IgD-negative memory B cell (primary cell): ENCODE results near the gene NDUFS8. TPM values are rescaled to one million over a fixed set of nuclear protein-coding genes. Genes with fewer than 3 reads are reported as not detected.

Source experiments
- H3K27ac Mint-ChIP-seq, 3 donors: one replicate each; pipeline ENCODE4 v1.8.0; 2020 to 2022; ENCODE audit warnings: mild to moderate bottlenecking in 3 of 3, mixed read lengths in 3 of 3, moderate library complexity in 1 of 3
- H3K27me3 Mint-ChIP-seq: one replicate; pipeline ENCODE4 v1.8.0; 2021; ENCODE audit warnings: mixed read lengths
- H3K36me3 Mint-ChIP-seq: one replicate; pipeline ENCODE4 v1.8.0; 2020; ENCODE audit warnings: mild to moderate bottlenecking, mixed read lengths
- H3K4me1 Mint-ChIP-seq, 3 donors: one replicate each; pipeline ENCODE4 v1.8.0; 2020 to 2022; ENCODE audit warnings: mixed read lengths in 3 of 3, mild to moderate bottlenecking in 1 of 3
- H3K4me3 Mint-ChIP-seq, 4 donors: one replicate each; pipeline ENCODE4 v1.8.0; 2020 to 2022; ENCODE audit warnings: mild to moderate bottlenecking in 4 of 4, mixed read lengths in 4 of 4, moderate library complexity in 3 of 4
- H3K9me3 Mint-ChIP-seq, 3 donors: one replicate each; pipeline ENCODE4 v1.8.0; 2020 to 2021; ENCODE audit warnings: mixed read lengths in 3 of 3, mild to moderate bottlenecking in 1 of 3
- polyA plus RNA-seq: library from polyadenylated mRNA; unstranded; fragments of 300-500 nt; fragmentation: Illumina TruSeq; gene quantifications from one replicate; pipeline ENCODE4 v1.2.3, GENCODE V29; 2021

Gene NDUFS8
- polyA plus RNA-seq, 1 donor from 2014 or later, result 146 TPM

GRCh38 chr11:68082481-68082880 lies 52.0 kb downstream of the NDUFS8 start:
- Mint-ChIP-seq H3K36me3 (peaks cover 2% of the 10 kb centered on the region), H3K27ac (no peak overlapping the region), H3K4me1 (peaks cover 9 to 10% (median 9%) of the 10 kb centered on the region in 3 donors), H3K9me3 (no peaks in the 10 kb centered on the region), H3K27me3 (no peaks in the 10 kb centered on the region), H3K4me3 (no peak overlapping the region)

GRCh38 chr11:68083517-68083916 lies 53.0 kb downstream of the NDUFS8 start:
- Mint-ChIP-seq H3K27ac (no peak overlapping the region), H3K36me3 (peaks cover 2% of the 10 kb centered on the region), H3K9me3 (no peaks in the 10 kb centered on the region), H3K4me1 (peaks cover 0 to 4% (median 0%) of the 10 kb centered on the region in 3 donors), H3K27me3 (no peaks in the 10 kb centered on the region), H3K4me3 (no peak overlapping the region)

Other genes with a start within 250 kb of the NDUFS8 start
- 140 TPM for gene UNC93B1, start 26.6 kb upstream of the NDUFS8 start, polyA plus RNA-seq
- gene ALDH3B1, start 20.4 kb upstream of the NDUFS8 start, polyA plus RNA-seq, result 0.36 TPM
- 46.0 TPM for gene TCIRG1, start 8.3 kb downstream of the NDUFS8 start, polyA plus RNA-seq
- gene CHKA, start 90.7 kb downstream of the NDUFS8 start, polyA plus RNA-seq, result 2.4 TPM
- 40.2 TPM for gene KMT5B, start 182.6 kb downstream of the NDUFS8 start, polyA plus RNA-seq
- gene C11orf24, start 241.3 kb downstream of the NDUFS8 start, polyA plus RNA-seq, result 40.5 TPM